ENCODE data around the gene ADD1. TPM values are rescaled to one million over a fixed set of nuclear protein-coding genes. Genes with fewer than 3 reads are reported as not detected.

Gene ADD1
- polyA plus RNA-seq, 3 donors = 76.1 to 122 (median 103) TPM

GRCh38 chr4:2961421-2961810 is 117.8 kb downstream of the ADD1 start:
- H3K4me1 ChIP-seq (ENCODE audit: control insufficient read depth in 1 of 2, insufficient read depth in 2 of 2, low read length in 2 of 2) = peaks cover 26 to 34% of the 10 kb centered on the region in 2 donors
- DNase-seq = no peak
- 83% methylated on average over 6 of the region's 8 CpGs for WGBS (ENCODE audit: insufficient coverage)

More at GRCh38 chr4:2961421-2961810, 117.8 kb downstream of the ADD1 start:
- intact Hi-C loops (cut with micrococcal nuclease) = loop anchor here (5.0 to 10.0 kb wide), 5 partner anchors 86 to 1107 kb away; partner anchors contain the start of genes LETM1 (in 2 of the 2), CFAP99 (in 1 of the 2), FAM193A (in 1 of the 2) and RGS12 (in 1 of the 2)
- Histone ChIP-seq H3K4me3 (replicated peaks in 1 of 3; ENCODE audit: low read depth in 2 of 3, low read length in 3 of 3) (peak overlapping the region in 1 of 3 experiments; percentile 95), H3K27ac (ENCODE audit: low read depth in 1 of 2, low read length in 2 of 2) (peak overlapping the region in 1 of 2 donors; percentile 95), H3K4me2 (replicated peaks; ENCODE audit: extremely low read depth, low read length, poor library complexity, severe bottlenecking) (peak overlapping the region; percentile 94), H3K79me2 (ENCODE audit: insufficient read depth, low read length) (peaks cover 47% of the 10 kb centered on the region), H2AFZ (ENCODE audit: insufficient read depth, low read depth, low read length, poor library complexity, severe bottlenecking) (no peak overlapping the region), H4K20me1 (ENCODE audit: insufficient read depth, low read length) (peaks cover 50% of the 10 kb centered on the region), H3K36me3 (replicated peaks in 1 of 2; ENCODE audit: control insufficient read depth in 1 of 2, insufficient read depth in 2 of 2, low read length in 2 of 2) (peaks cover 16 to 27% of the 10 kb centered on the region in 2 donors), H3K27me3 (ENCODE audit: control insufficient read depth in 2 of 2, insufficient read depth in 2 of 2, low read length in 2 of 2) (no peaks in the 10 kb centered on the region), H3K9ac (ENCODE audit: insufficient read depth, low read length, poor library complexity, severe bottlenecking) (no peak overlapping the region), H3K9me3 (replicated peaks in 1 of 2; ENCODE audit: control insufficient read depth in 1 of 2, insufficient read depth in 1 of 2, low read length in 2 of 2) (no peaks in the 10 kb centered on the region)
- Mint-ChIP-seq H3K4me1 (peaks cover 30% of the 10 kb centered on the region), H3K4me3 (no peak overlapping the region), H3K27ac (peak overlapping the region in 6 of 7 donors; percentile 7 to 81 (median 38)), H3K9me3 (peaks cover 0 to 2% (median 0%) of the 10 kb centered on the region in 7 donors), H3K27me3 (ENCODE audit: low read depth in 3 of 3) (peaks cover 3 to 7% (median 4%) of the 10 kb centered on the region in 3 donors), H3K36me3 (peaks cover 25 to 35% of the 10 kb centered on the region in 2 donors)
- TF ChIP-seq CTCF (IDR thresholded peaks at IDR 0.05) = no peak
